ENCODE results near the gene RBMX. TPM values are rescaled to one million over a fixed set of nuclear protein-coding genes. Genes with fewer than 3 reads are reported as not detected.

The RBMX gene
- total RNA-seq, 4 donors from 2014 or later, result 171 to 353 (median 231) TPM

DNA sequence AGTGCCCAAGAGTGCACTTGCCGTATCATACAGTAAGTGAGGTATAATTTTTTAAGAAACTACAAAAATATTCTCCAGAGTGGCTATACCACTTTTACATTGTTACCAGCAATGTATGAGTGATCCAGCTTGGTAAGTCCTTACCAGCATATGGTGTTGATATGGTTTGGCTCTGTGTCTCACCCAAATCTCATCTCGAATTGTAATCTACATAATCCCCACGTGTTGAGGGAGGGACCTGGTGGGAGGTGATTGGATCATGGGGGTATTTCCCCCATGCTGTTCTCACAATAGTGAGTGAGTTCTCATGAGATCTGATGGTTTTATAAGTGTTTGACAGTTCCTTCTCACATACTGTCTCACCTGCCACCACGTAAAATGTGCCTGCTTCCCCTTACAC lies 44.8 kb downstream of the RBMX start:
- Histone ChIP-seq H3K36me3 (no peaks in the 10 kb centered on the region), H3K9me3 (no peaks in the 10 kb centered on the region), H3K4me3 (no peak overlapping the region), H3K4me1 (no peaks in the 10 kb centered on the region), H3K27ac (no peak overlapping the region), H3K27me3 (no peaks in the 10 kb centered on the region)
- TF ChIP-seq, protein P1, sequence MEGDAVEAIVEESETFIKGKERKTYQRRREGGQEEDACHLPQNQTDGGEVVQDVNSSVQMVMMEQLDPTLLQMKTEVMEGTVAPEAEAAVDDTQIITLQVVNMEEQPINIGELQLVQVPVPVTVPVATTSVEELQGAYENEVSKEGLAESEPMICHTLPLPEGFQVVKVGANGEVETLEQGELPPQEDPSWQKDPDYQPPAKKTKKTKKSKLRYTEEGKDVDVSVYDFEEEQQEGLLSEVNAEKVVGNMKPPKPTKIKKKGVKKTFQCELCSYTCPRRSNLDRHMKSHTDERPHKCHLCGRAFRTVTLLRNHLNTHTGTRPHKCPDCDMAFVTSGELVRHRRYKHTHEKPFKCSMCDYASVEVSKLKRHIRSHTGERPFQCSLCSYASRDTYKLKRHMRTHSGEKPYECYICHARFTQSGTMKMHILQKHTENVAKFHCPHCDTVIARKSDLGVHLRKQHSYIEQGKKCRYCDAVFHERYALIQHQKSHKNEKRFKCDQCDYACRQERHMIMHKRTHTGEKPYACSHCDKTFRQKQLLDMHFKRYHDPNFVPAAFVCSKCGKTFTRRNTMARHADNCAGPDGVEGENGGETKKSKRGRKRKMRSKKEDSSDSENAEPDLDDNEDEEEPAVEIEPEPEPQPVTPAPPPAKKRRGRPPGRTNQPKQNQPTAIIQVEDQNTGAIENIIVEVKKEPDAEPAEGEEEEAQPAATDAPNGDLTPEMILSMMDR (IDR thresholded peaks at IDR 0.05), result no peak
- no peak for TF ChIP-seq POLR2AphosphoS5 (IDR thresholded peaks at IDR 0.05)
- no peak for TF ChIP-seq EP300 (IDR thresholded peaks at IDR 0.05)
- no peak for TF ChIP-seq POLR2A (IDR thresholded peaks at IDR 0.05)
- 71% methylated on average over 4 of the region's 4 CpGs for WGBS
- no peak for DNase-seq (ENCODE audit: low spot score in 2 of 2)

- H3K27me3 ChIP-seq, result no peaks in the 10 kb centered on the region
- TF ChIP-seq POLR2AphosphoS5 (IDR thresholded peaks at IDR 0.05), result no peak
- TF ChIP-seq POLR2A (IDR thresholded peaks at IDR 0.05), result no peak
- TF ChIP-seq, protein P1 (IDR thresholded peaks at IDR 0.05), result no peak
- no peak for TF ChIP-seq EP300 (IDR thresholded peaks at IDR 0.05)
- no peak overlapping the region for H3K4me3 ChIP-seq
- no peak overlapping the region for H3K27ac ChIP-seq
- no peaks in the 10 kb centered on the region for H3K36me3 ChIP-seq
- DNase-seq (ENCODE audit: low spot score in 2 of 2), result no peak
- no peaks in the 10 kb centered on the region for H3K4me1 ChIP-seq
- WGBS, result 87% methylated on average over 5 of the region's 5 CpGs
- no peaks in the 10 kb centered on the region for H3K9me3 ChIP-seq
Measured at GRCh38 chrX:136829413-136829812, 51.1 kb downstream of the RBMX start.

DNA sequence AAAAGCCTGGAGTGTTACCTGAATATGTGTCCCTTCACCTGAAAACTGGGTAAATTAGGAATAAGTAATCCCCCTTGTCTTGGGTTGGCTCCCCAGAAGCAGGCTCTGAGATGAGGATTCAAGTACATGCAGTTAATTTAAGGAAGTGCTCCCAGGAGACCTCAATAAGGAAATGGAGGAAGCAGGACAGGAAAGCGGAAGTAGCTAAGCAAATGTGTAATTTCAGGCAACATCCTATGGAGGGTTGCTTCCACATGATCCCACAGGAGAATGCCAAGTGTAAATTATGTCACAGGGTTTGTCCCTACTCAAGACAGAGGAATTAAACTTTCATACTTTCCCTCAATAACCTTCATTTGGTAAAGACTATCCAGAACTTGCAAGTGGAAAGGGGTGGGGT lies 51.7 kb downstream of the RBMX start:
- no peaks in the 10 kb centered on the region for H3K36me3 ChIP-seq
- H3K9me3 ChIP-seq, result no peaks in the 10 kb centered on the region
- H3K4me3 ChIP-seq, result no peak overlapping the region
- WGBS, result 79% methylated on average over 1 of the region's 1 CpG
- no peaks in the 10 kb centered on the region for H3K4me1 ChIP-seq
- H3K27ac ChIP-seq, result no peak overlapping the region
- TF ChIP-seq POLR2AphosphoS5 (IDR thresholded peaks at IDR 0.05), result no peak
- TF ChIP-seq EP300 (IDR thresholded peaks at IDR 0.05), result no peak
- TF ChIP-seq POLR2A (IDR thresholded peaks at IDR 0.05), result no peak
- TF ChIP-seq, protein P1 (IDR thresholded peaks at IDR 0.05), result no peak
- DNase-seq (ENCODE audit: low spot score in 2 of 2), result no peak
- no peaks in the 10 kb centered on the region for H3K27me3 ChIP-seq

GRCh38 chrX:136827026-136827425 lies 53.5 kb downstream of the RBMX start:
- H3K27ac ChIP-seq, result no peak overlapping the region
- H3K4me3 ChIP-seq, result no peak overlapping the region
- H3K4me1 ChIP-seq, result no peaks in the 10 kb centered on the region
- WGBS, result 59% methylated on average over 3 of the region's 3 CpGs
- H3K36me3 ChIP-seq, result no peaks in the 10 kb centered on the region
- no peaks in the 10 kb centered on the region for H3K9me3 ChIP-seq
- TF ChIP-seq, protein P1 (IDR thresholded peaks at IDR 0.05), result no peak
- TF ChIP-seq EP300 (IDR thresholded peaks at IDR 0.05) (no peak), POLR2A (IDR thresholded peaks at IDR 0.05) (no peak), POLR2AphosphoS5 (IDR thresholded peaks at IDR 0.05) (no peak)
- H3K27me3 ChIP-seq, result no peaks in the 10 kb centered on the region
- DNase-seq (ENCODE audit: low spot score in 2 of 2), result no peak

GRCh38 chrX:136825771-136826170 lies 54.8 kb downstream of the RBMX start:
- Histone ChIP-seq H3K27ac (no peak overlapping the region), H3K9me3 (no peaks in the 10 kb centered on the region), H3K36me3 (no peaks in the 10 kb centered on the region), H3K4me1 (no peaks in the 10 kb centered on the region), H3K4me3 (no peak overlapping the region), H3K27me3 (no peaks in the 10 kb centered on the region)
- TF ChIP-seq POLR2AphosphoS5 (IDR thresholded peaks at IDR 0.05), result no peak
- TF ChIP-seq, protein P1 (IDR thresholded peaks at IDR 0.05), result no peak
- WGBS, result 79% methylated on average over 2 of the region's 2 CpGs
- DNase-seq (ENCODE audit: low spot score in 2 of 2), result no peak

Other genes starting within 250 kb of the RBMX start
- not detected for gene CD40LG, start 232.6 kb downstream of the RBMX start, total RNA-seq
- gene ARHGEF6, start 99.8 kb downstream of the RBMX start, total RNA-seq, result 10 to 100 TPM in 1 of 4 donors, 1 to 10 TPM in 3; 5.9 to 16.9 (median 7.2) TPM
- gene GPR101, start 153.3 kb upstream of the RBMX start, total RNA-seq, result not detected